ENCODE measurements around the gene SCAF4.

Gene SCAF4

DNA sequence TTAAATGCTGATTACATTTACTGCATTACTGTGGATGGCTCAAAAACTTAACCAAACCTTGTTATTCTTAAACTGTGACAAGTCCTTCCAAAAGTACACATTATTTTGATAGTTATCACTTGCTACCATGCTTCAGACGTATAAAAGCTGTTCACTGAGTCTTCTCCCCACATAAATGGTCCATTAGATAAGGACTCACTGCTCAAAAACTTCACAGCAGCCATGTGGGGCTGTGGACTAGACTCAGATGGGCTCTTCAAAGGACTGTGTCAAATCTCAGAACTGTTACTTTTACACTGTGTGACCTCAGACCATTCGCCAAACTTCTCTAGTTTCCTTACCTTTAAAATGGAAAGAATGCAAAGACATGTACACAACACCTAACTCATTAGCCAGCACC, 11.6 kb downstream of the SCAF4 start:
- TF ChIP-seq ZBTB7A (IDR thresholded peaks at IDR 0.05; ENCODE audit: low read depth): no peak
- TF ChIP-seq CREB1 (IDR thresholded peaks at IDR 0.05; ENCODE audit: low read depth): no peak
- no peak for TF ChIP-seq TCF12 (IDR thresholded peaks at IDR 0.05; ENCODE audit: low read depth)
- TF ChIP-seq YY1 (IDR thresholded peaks at IDR 0.05; ENCODE audit: low read depth): no peak
- TF ChIP-seq EP300 (IDR thresholded peaks at IDR 0.05; ENCODE audit: borderline replicate concordance): no peak
- TF ChIP-seq, protein P1, sequence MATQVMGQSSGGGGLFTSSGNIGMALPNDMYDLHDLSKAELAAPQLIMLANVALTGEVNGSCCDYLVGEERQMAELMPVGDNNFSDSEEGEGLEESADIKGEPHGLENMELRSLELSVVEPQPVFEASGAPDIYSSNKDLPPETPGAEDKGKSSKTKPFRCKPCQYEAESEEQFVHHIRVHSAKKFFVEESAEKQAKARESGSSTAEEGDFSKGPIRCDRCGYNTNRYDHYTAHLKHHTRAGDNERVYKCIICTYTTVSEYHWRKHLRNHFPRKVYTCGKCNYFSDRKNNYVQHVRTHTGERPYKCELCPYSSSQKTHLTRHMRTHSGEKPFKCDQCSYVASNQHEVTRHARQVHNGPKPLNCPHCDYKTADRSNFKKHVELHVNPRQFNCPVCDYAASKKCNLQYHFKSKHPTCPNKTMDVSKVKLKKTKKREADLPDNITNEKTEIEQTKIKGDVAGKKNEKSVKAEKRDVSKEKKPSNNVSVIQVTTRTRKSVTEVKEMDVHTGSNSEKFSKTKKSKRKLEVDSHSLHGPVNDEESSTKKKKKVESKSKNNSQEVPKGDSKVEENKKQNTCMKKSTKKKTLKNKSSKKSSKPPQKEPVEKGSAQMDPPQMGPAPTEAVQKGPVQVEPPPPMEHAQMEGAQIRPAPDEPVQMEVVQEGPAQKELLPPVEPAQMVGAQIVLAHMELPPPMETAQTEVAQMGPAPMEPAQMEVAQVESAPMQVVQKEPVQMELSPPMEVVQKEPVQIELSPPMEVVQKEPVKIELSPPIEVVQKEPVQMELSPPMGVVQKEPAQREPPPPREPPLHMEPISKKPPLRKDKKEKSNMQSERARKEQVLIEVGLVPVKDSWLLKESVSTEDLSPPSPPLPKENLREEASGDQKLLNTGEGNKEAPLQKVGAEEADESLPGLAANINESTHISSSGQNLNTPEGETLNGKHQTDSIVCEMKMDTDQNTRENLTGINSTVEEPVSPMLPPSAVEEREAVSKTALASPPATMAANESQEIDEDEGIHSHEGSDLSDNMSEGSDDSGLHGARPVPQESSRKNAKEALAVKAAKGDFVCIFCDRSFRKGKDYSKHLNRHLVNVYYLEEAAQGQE (IDR thresholded peaks at IDR 0.05; ENCODE audit: low read depth): no peak
- TF ChIP-seq USF1 (IDR thresholded peaks at IDR 0.05): no peak
- no peak for TF ChIP-seq EGR1 (IDR thresholded peaks at IDR 0.05)
- TF ChIP-seq MAX (IDR thresholded peaks at IDR 0.05): no peak
- TF ChIP-seq TAF1 (IDR thresholded peaks at IDR 0.05; ENCODE audit: low read depth): no peak

- no peak for TF ChIP-seq ZBTB7A (IDR thresholded peaks at IDR 0.05; ENCODE audit: low read depth)
- TF ChIP-seq MAX (IDR thresholded peaks at IDR 0.05): no peak
- TF ChIP-seq CREB1 (IDR thresholded peaks at IDR 0.05; ENCODE audit: low read depth): no peak
- TF ChIP-seq YY1 (IDR thresholded peaks at IDR 0.05; ENCODE audit: low read depth): no peak
- no peak for TF ChIP-seq EGR1 (IDR thresholded peaks at IDR 0.05)
- no peak for TF ChIP-seq EP300 (IDR thresholded peaks at IDR 0.05; ENCODE audit: borderline replicate concordance)
Observed at GRCh38 chr21:31716106-31716505, 15.8 kb downstream of the SCAF4 start.

GRCh38 chr21:31714741-31715365, 17.1 kb downstream of the SCAF4 start:
- no peak for TF ChIP-seq NFIC (IDR thresholded peaks at IDR 0.05)

DNA sequence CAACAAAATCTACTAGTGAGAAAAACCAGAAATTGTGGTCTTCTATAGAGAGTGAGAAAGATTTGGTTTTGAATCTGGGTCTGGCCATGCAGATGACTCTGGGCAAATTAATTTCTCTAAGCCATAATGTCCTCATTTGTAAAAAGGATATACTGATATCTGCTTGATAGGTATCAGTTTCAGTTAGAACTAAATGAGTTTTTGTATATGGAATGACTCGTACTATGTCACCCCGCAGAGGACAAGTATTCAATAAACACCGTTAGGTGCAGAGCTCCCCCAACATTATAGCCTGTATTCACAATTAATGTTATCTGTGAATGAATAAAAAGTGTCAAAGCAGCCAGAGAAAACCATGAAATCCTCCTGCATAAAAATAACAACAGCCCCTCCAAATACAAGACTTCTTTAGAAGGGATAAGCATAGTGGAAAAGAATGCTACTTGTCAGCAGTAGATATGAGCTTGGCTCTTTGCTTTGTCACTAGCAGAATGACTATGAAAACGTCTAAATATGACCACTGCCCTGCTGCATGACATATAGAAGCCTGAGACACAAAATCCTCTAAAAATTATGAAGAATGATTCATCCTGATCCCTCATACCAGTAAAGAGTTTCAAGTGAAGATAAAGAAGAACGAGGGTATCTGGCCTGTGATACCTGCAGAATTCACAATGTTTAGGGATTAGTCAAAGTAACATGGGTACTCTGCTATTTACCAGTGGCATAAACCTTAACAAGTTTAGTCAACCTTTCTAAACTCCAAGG, 17.8 kb downstream of the SCAF4 start:
- TF ChIP-seq ZBTB7A (IDR thresholded peaks at IDR 0.05; ENCODE audit: low read depth) (no peak), TAF1 (IDR thresholded peaks at IDR 0.05; ENCODE audit: low read depth) (no peak), EGR1 (IDR thresholded peaks at IDR 0.05) (no peak), USF1 (IDR thresholded peaks at IDR 0.05) (no peak), CEBPB (IDR thresholded peaks at IDR 0.05) (no peak), CREB1 (IDR thresholded peaks at IDR 0.05; ENCODE audit: low read depth) (no peak), YY1 (IDR thresholded peaks at IDR 0.05; ENCODE audit: low read depth) (no peak), MAX (IDR thresholded peaks at IDR 0.05) (no peak), FOXM1 (IDR thresholded peaks at IDR 0.05; ENCODE audit: borderline replicate concordance, low read depth) (no peak), TCF12 (IDR thresholded peaks at IDR 0.05; ENCODE audit: low read depth) (no peak), NFIC (IDR thresholded peaks at IDR 0.05) (no peak), RAD21 (IDR thresholded peaks at IDR 0.05; ENCODE audit: low read depth) (no peak), EP300 (IDR thresholded peaks at IDR 0.05; ENCODE audit: borderline replicate concordance) (no peak)
- TF ChIP-seq, protein P1 (IDR thresholded peaks at IDR 0.05; ENCODE audit: low read depth): no peak

DNA sequence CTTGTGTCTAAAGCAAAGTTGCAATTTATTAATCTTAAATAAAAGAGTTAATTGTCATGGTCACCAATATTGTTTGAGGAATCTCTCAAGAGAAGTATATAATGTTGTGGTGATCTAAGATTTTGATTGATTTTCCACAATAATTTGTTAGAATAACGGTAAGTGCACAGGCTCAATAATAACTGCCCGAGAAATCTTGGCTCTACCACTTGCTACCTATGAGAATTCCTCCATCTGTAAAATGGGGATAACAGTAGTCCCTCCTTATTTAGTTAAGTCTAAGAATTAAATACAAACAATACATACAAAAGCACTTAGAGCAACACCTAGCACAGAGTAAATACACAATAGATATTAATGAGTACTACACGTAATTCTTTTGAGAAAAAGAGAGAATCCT, 18.8 kb downstream of the SCAF4 start:
- TF ChIP-seq EP300 (IDR thresholded peaks at IDR 0.05; ENCODE audit: borderline replicate concordance) (no peak), CREB1 (IDR thresholded peaks at IDR 0.05; ENCODE audit: low read depth) (no peak), CEBPB (IDR thresholded peaks at IDR 0.05) (no peak), MAX (IDR thresholded peaks at IDR 0.05) (no peak), NFIC (IDR thresholded peaks at IDR 0.05) (no peak), FOXM1 (IDR thresholded peaks at IDR 0.05; ENCODE audit: borderline replicate concordance, low read depth) (no peak), RAD21 (IDR thresholded peaks at IDR 0.05; ENCODE audit: low read depth) (no peak), TAF1 (IDR thresholded peaks at IDR 0.05; ENCODE audit: low read depth) (no peak)
- TF ChIP-seq, protein P1 (IDR thresholded peaks at IDR 0.05; ENCODE audit: low read depth): no peak
